BE2C (cell line): ENCODE data around the gene ZNF514.
"Not testable (repeated sequence)": the region's sequence is repeated elsewhere in the genome, so short reads cannot be mapped to it uniquely, and the experiment has no call there.

Source experiments
- DNase-seq: peaks from one replicate; pipeline ENCODE4 v3.0.0-alpha.2; 2020
- H3K27me3 ChIP-seq: fragments of 250-450 bp; sonication (Bioruptor Pico); 2 replicates; pipeline ENCODE4 v1.5.1; 2020; ENCODE audit warnings: mild to moderate bottlenecking
- H3K36me3 ChIP-seq: fragments of 250-450 bp; sonication (Bioruptor Pico); 2 replicates; pipeline ENCODE4 v1.5.1; 2020; ENCODE audit warnings: mild to moderate bottlenecking
- H3K4me1 ChIP-seq: fragments of 250-450 bp; sonication (Bioruptor Pico); 2 replicates; pipeline ENCODE4 v1.5.1; 2020
- H3K4me3 ChIP-seq: 2 replicates; pipeline ENCODE4 v1.5.1; 2011; ENCODE audit warnings: low read depth, low read length
- H3K9me3 ChIP-seq: fragments of 250-450 bp; sonication (Bioruptor Pico); 2 replicates; pipeline ENCODE4 v1.5.1; 2020
- TF ChIP-seq, protein P1 (sequence below): IDR thresholded peaks from 2 replicates; pipeline ENCODE4 v1.5.1; 2012; ENCODE audit warnings: mild to moderate bottlenecking, low read depth, low read length

The ZNF514 gene

DNA sequence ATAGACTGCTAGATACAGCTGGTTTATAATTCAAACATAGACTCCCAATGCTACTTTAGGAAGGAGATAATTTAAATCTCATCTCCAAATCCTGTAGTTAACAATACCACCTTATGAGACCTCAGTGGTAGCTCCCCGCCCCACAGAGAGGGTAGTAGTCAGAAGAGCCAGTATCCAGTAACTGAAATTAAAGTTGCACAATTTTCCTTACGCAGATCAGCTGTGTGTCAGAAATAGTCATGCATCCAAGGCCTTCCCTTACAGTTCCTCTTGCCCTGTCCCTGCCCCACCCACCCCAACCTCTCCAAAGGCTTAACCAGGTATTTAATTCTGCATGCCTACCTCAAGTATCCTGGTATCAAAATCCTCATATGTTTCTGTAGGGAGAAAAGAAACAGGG lies 53.6 kb downstream of the ZNF514 start:
- Histone ChIP-seq H3K27me3 (no peaks in the 10 kb centered on the region), H3K4me1 (no peaks in the 10 kb centered on the region), H3K36me3 (peaks cover 12% of the 10 kb centered on the region), H3K4me3 (no peak overlapping the region), H3K9me3 (no peaks in the 10 kb centered on the region)
- TF ChIP-seq, protein P1, sequence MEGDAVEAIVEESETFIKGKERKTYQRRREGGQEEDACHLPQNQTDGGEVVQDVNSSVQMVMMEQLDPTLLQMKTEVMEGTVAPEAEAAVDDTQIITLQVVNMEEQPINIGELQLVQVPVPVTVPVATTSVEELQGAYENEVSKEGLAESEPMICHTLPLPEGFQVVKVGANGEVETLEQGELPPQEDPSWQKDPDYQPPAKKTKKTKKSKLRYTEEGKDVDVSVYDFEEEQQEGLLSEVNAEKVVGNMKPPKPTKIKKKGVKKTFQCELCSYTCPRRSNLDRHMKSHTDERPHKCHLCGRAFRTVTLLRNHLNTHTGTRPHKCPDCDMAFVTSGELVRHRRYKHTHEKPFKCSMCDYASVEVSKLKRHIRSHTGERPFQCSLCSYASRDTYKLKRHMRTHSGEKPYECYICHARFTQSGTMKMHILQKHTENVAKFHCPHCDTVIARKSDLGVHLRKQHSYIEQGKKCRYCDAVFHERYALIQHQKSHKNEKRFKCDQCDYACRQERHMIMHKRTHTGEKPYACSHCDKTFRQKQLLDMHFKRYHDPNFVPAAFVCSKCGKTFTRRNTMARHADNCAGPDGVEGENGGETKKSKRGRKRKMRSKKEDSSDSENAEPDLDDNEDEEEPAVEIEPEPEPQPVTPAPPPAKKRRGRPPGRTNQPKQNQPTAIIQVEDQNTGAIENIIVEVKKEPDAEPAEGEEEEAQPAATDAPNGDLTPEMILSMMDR, result no peak
- DNase-seq, result no peak

DNA sequence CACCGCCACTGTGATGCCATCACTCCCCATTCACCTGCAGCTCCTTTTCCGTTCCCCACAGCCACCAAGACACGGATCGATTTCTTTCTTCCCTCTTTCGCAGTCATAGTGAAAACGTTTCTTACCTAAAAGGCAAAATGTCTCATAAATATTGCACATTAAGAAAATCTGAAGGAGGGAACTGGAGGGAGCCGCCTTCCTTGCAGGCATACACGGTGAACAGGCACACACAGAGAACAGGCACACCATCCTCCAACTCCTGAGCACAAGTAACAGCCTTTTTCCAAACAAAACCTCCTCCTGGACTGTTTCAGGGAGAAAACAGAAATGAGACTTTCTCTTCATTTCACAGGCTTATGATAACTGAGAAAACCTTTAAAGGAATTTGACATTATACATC lies 55.0 kb downstream of the ZNF514 start:
- Histone ChIP-seq H3K4me1 (no peaks in the 10 kb centered on the region), H3K4me3 (no peak overlapping the region), H3K36me3 (peaks cover 21% of the 10 kb centered on the region), H3K9me3 (no peaks in the 10 kb centered on the region), H3K27me3 (no peaks in the 10 kb centered on the region)
- TF ChIP-seq, protein P1, result no peak
- no peak for DNase-seq

DNA sequence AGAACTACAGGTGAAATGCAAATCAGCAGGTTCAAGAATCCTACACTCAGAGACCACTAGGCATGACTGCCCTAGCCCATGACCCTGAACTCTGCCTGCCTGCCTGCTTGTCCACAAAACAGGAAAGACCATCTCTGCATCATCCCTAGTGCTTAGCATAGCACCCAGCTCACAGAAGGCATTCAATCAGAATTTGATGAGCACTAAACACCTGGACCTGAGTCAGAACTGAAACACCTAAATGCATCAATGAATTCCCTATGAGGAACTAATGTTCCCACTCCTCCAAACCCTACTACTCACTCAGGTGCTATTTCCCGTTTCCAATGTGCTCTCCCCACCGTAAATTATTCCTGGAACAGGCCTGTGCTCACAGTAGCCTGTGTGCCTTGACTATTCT lies 59.7 kb downstream of the ZNF514 start:
- Histone ChIP-seq H3K36me3 (peaks cover 14% of the 10 kb centered on the region), H3K9me3 (no peaks in the 10 kb centered on the region), H3K4me1 (no peaks in the 10 kb centered on the region), H3K27me3 (no peaks in the 10 kb centered on the region), H3K4me3 (no peak overlapping the region)
- DNase-seq, result no peak
- TF ChIP-seq, protein P1, result no peak

DNA sequence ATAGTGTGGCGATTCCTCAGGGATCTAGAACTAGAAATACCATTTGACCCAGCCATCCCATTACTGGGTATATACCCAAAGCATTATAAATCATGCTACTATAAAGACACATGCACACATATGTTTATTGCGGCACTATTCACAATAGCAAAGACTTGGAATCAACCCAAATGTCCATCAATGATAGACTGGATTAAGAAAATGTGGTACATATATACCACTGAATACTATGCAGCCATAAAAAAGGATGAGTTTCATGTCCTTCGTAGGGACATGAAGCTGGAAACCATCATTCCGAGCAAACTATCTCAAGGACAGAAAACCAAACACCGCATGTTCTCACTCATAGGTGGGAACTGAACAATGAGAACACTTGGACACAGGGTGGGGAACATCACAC lies 61.4 kb downstream of the ZNF514 start:
- not testable (repeated sequence) for DNase-seq, H3K27me3 ChIP-seq, H3K4me1 ChIP-seq, H3K4me3 ChIP-seq, H3K9me3 ChIP-seq
- H3K36me3 ChIP-seq, result peaks cover 14% of the 10 kb centered on the region
